HepG2 (cell line): Measurements from ENCODE around the gene MSMP. TPM values are rescaled to one million over a fixed set of nuclear protein-coding genes. Genes with fewer than 3 reads are reported as not detected.

Experiments used
- AHR ChIP-seq: IDR thresholded peaks from 2 replicates; pipeline ENCODE4 v1.6.1; 2018; ENCODE audit warnings: missing genetic modification reagents, missing compliant biosample characterization
- ARID2 ChIP-seq: sonication (generic); formaldehyde crosslinking; IDR thresholded peaks from 2 replicates; pipeline ENCODE4 v1.8.1; 2022; ENCODE audit warnings: mild to moderate bottlenecking, missing genetic modification reagents, borderline replicate concordance
- GABPB1 ChIP-seq: IDR thresholded peaks from 2 replicates; pipeline ENCODE4 v1.6.1; 2016; ENCODE audit warnings: mild to moderate bottlenecking, missing genetic modification reagents, moderate library complexity, missing compliant biosample characterization
- HMG20A ChIP-seq: IDR thresholded peaks from 2 replicates; pipeline ENCODE4 v1.6.1; 2016; ENCODE audit warnings: borderline replicate concordance
- KAT7 ChIP-seq: IDR thresholded peaks from 2 replicates; pipeline ENCODE4 v1.6.1; 2018; ENCODE audit warnings: borderline replicate concordance, missing compliant biosample characterization
- PHF20 ChIP-seq: sonication (generic); formaldehyde crosslinking; IDR thresholded peaks from 2 replicates; pipeline ENCODE4 v1.5.0; 2020; ENCODE audit warnings: mild to moderate bottlenecking, missing genetic modification reagents
- PHF5A ChIP-seq: IDR thresholded peaks from one replicate; pipeline ENCODE4 v1.6.1; 2018; ENCODE audit warnings: low read depth, missing genetic modification reagents; ENCODE audit not compliant: unreplicated experiment
- RFX1 ChIP-seq: fragments of 450-650 bp; IDR thresholded peaks from 2 replicates; pipeline ENCODE4 v1.6.1; 2017
- SNAPC2 ChIP-seq: sonication (generic); formaldehyde crosslinking; IDR thresholded peaks from 2 replicates; pipeline ENCODE4 v1.8.1; 2022; ENCODE audit warnings: mild to moderate bottlenecking, missing genetic modification reagents
- SOX5 ChIP-seq: IDR thresholded peaks from 2 replicates; pipeline ENCODE4 v1.6.1; 2016; ENCODE audit warnings: borderline replicate concordance
- SP1 ChIP-seq, 2 experiments: fragments of 450-650 bp in 1 of 2; sonication (generic) in 1 of 2; formaldehyde crosslinking in 1 of 2; IDR thresholded peaks; 2 replicates each; pipeline versions ENCODE4 v1.4.0 to v1.6.1; 2016 to 2020; ENCODE audit warnings: missing genetic modification reagents in 1 of 2
- ZNF138 ChIP-seq: sonication (generic); formaldehyde crosslinking; IDR thresholded peaks from 2 replicates; pipeline ENCODE4 v1.5.0; 2020; ENCODE audit warnings: mild to moderate bottlenecking, low read depth, missing genetic modification reagents
- ZNF256 ChIP-seq: sonication (generic); formaldehyde crosslinking; conservative IDR thresholded peaks from 2 replicates; pipeline ENCODE4 v1.4.0; 2020; ENCODE audit warnings: missing genetic modification reagents
- ZNF274 ChIP-seq: sonication (generic); formaldehyde crosslinking; IDR thresholded peaks from 2 replicates; pipeline ENCODE4 v1.5.1; 2020; ENCODE audit warnings: mild to moderate bottlenecking, missing genetic modification reagents
- ZNF383 ChIP-seq: sonication (generic); formaldehyde crosslinking; IDR thresholded peaks from 2 replicates; pipeline ENCODE4 v1.4.0; 2020; ENCODE audit warnings: missing genetic modification reagents, mild to moderate bottlenecking, borderline replicate concordance
- ZNF496 ChIP-seq: sonication (generic); formaldehyde crosslinking; IDR thresholded peaks from 2 replicates; pipeline ENCODE4 v1.8.1; 2023; ENCODE audit warnings: mild to moderate bottlenecking, moderate library complexity, missing genetic modification reagents; ENCODE audit not compliant: insufficient replicate concordance
- ZNF530 ChIP-seq: sonication (generic); formaldehyde crosslinking; IDR thresholded peaks from 2 replicates; pipeline ENCODE4 v1.5.0; 2020; ENCODE audit warnings: low read depth, mild to moderate bottlenecking, missing genetic modification reagents
- ZNF570 ChIP-seq: sonication (generic); formaldehyde crosslinking; IDR thresholded peaks from 2 replicates; pipeline ENCODE4 v1.4.0; 2020; ENCODE audit warnings: mild to moderate bottlenecking, missing genetic modification reagents, borderline replicate concordance
- ZNF577 ChIP-seq: sonication (generic); formaldehyde crosslinking; IDR thresholded peaks from 2 replicates; pipeline ENCODE4 v1.4.0; 2020; ENCODE audit warnings: mild to moderate bottlenecking, low read depth, missing genetic modification reagents, borderline replicate concordance
- polyA plus RNA-seq, 8 experiments: library from polyadenylated mRNA; depleted of rRNA in 3 of 8; stranded (reverse) in 7 of 8; unstranded in 1 of 8; fragments of >200 nt; fragmentation: Illumina TruSeq in 4 of 8; extraction: Trizol in 4 of 8; gene quantifications; 2 replicates each; pipeline versions ENCODE4 v1.2.1 to v1.2.3, GENCODE V29; 2011 to 2016; ENCODE audit warnings: low read depth in 4 of 8, missing spikeins in 1 of 8, mixed read lengths in 1 of 8; ENCODE audit not compliant: insufficient read depth in 1 of 8
- total RNA-seq, 5 experiments: library from RNA; depleted of rRNA; stranded (reverse); fragments of >200 nt; fragmentation: Illumina TruSeq; extraction: Trizol; gene quantifications; 2 replicates each; pipeline ENCODE4 v1.2.3, GENCODE V29; 2016; ENCODE audit warnings: low read depth in 1 of 5
- TF ChIP-seq, protein P1 (sequence below): sonication (generic); formaldehyde crosslinking; IDR thresholded peaks from 2 replicates; pipeline ENCODE4 v1.4.0; 2020; ENCODE audit warnings: missing genetic modification reagents
- TF ChIP-seq, protein P2 (sequence below): IDR thresholded peaks from 2 replicates; pipeline ENCODE4 v1.6.1; 2016; ENCODE audit warnings: mild to moderate bottlenecking, missing biosample characterization, missing genetic modification reagents
- TF ChIP-seq, protein P3 (sequence below): sonication (generic); formaldehyde crosslinking; conservative IDR thresholded peaks from 2 replicates; pipeline ENCODE4 v1.4.0; 2020; ENCODE audit warnings: missing genetic modification reagents
- TF ChIP-seq, protein P4 (sequence below): sonication (generic); formaldehyde crosslinking; IDR thresholded peaks from 2 replicates; pipeline ENCODE4 v1.4.0; 2020; ENCODE audit warnings: mild to moderate bottlenecking, low read depth, missing genetic modification reagents
- TF ChIP-seq, protein P5 (sequence below): conservative IDR thresholded peaks from 2 replicates; pipeline ENCODE4 v1.6.1; 2018; ENCODE audit warnings: missing genetic modification reagents

The MSMP gene
- total and polyA plus RNA-seq, 2 of the 13 experiments (the other 11 are each of a cell fraction or from before 2014, with no cell fraction given) = 0.24 to 0.46 TPM

DNA sequence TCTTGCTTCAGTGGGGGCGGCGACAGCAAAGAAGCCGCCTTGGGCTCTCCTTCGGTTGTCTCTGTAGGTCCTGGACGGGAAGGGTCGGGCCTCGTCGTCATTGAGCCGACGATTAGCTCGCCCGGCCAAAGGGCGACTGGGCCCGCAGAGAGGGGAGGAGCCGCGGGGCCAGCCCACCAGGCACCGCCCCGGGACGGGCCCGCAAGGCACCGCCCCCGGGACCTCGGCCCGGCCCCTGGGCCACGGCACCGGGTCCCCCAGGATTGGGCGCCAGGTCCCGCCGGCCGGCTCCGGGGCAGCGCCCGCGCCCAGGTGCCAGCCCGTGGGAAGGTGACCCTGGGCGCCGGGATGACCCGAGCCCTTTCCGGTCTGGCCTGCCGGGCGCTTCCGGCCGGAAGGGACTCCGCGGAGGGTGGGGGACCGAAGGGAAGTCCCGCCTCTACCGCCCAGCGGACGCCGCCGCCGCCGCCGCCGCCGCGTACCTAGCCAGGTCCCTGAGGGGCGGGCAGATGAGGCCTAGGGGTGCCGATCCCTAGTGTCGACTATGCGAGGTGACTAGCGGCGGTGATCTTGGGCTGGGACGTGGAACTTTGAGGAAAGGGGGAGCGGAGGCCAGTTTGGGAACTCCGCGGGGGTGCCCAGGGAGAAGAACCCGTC is 5.1 kb downstream of the MSMP start, which contains the start of the genes GBA2 and RGP1 (continued):
- TF ChIP-seq ZNF274 (CRISPR knock-in tag) (no peak), ZNF577 (CRISPR knock-in tag) (no peak), ZNF256 (CRISPR knock-in tag) (no peak), PHF20 (CRISPR knock-in tag) (peak; percentile 75), ZNF570 (CRISPR knock-in tag) (no peak), ZNF496 (CRISPR knock-in tag) (no peak), ZNF383 (CRISPR knock-in tag) (no peak), RFX1 (no peak), GABPB1 (CRISPR knock-in tag) (peak; percentile 96), ARID2 (CRISPR knock-in tag) (0 out of 2 replicates have a peak, but pooled peaks have one; percentile 65), AHR (CRISPR knock-in tag) (no peak), HMG20A (CRISPR knock-in tag) (no peak), SP1 (IDR thresholded peaks at IDR 0.05) (no peak), SP1 (CRISPR knock-in tag; IDR thresholded peaks at IDR 0.05) (no peak), ZNF138 (CRISPR knock-in tag) (no peak; the same call in 1 of the 2 replicates), SNAPC2 (no peak), SOX5 (CRISPR knock-in tag) (no peak), ZNF530 (CRISPR knock-in tag) (no peak), PHF5A (no peak), KAT7 (peak; percentile 25; the same call in 1 of the 2 replicates)
- TF ChIP-seq, protein P1, sequence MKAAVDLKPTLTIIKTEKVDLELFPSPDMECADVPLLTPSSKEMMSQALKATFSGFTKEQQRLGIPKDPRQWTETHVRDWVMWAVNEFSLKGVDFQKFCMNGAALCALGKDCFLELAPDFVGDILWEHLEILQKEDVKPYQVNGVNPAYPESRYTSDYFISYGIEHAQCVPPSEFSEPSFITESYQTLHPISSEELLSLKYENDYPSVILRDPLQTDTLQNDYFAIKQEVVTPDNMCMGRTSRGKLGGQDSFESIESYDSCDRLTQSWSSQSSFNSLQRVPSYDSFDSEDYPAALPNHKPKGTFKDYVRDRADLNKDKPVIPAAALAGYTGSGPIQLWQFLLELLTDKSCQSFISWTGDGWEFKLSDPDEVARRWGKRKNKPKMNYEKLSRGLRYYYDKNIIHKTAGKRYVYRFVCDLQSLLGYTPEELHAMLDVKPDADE = no peak
- TF ChIP-seq, protein P2, sequence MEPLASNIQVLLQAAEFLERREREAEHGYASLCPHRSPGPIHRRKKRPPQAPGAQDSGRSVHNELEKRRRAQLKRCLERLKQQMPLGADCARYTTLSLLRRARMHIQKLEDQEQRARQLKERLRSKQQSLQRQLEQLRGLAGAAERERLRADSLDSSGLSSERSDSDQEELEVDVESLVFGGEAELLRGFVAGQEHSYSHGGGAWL (CRISPR knock-in tag) = no peak
- TF ChIP-seq, protein P3, sequence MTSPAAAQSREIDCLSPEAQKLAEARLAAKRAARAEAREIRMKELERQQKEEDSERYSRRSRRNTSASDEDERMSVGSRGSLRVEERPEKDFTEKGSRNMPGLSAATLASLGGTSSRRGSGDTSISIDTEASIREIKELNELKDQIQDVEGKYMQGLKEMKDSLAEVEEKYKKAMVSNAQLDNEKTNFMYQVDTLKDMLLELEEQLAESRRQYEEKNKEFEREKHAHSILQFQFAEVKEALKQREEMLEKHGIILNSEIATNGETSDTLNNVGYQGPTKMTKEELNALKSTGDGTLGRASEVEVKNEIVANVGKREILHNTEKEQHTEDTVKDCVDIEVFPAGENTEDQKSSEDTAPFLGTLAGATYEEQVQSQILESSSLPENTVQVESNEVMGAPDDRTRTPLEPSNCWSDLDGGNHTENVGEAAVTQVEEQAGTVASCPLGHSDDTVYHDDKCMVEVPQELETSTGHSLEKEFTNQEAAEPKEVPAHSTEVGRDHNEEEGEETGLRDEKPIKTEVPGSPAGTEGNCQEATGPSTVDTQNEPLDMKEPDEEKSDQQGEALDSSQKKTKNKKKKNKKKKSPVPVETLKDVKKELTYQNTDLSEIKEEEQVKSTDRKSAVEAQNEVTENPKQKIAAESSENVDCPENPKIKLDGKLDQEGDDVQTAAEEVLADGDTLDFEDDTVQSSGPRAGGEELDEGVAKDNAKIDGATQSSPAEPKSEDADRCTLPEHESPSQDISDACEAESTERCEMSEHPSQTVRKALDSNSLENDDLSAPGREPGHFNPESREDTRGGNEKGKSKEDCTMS (CRISPR knock-in tag) = no peak
- TF ChIP-seq, protein P4, sequence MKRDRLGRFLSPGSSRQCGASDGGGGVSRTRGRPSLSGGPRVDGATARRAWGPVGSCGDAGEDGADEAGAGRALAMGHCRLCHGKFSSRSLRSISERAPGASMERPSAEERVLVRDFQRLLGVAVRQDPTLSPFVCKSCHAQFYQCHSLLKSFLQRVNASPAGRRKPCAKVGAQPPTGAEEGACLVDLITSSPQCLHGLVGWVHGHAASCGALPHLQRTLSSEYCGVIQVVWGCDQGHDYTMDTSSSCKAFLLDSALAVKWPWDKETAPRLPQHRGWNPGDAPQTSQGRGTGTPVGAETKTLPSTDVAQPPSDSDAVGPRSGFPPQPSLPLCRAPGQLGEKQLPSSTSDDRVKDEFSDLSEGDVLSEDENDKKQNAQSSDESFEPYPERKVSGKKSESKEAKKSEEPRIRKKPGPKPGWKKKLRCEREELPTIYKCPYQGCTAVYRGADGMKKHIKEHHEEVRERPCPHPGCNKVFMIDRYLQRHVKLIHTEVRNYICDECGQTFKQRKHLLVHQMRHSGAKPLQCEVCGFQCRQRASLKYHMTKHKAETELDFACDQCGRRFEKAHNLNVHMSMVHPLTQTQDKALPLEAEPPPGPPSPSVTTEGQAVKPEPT (CRISPR knock-in tag) = no peak; the same call in 1 of the 2 replicates
- TF ChIP-seq, protein P5, sequence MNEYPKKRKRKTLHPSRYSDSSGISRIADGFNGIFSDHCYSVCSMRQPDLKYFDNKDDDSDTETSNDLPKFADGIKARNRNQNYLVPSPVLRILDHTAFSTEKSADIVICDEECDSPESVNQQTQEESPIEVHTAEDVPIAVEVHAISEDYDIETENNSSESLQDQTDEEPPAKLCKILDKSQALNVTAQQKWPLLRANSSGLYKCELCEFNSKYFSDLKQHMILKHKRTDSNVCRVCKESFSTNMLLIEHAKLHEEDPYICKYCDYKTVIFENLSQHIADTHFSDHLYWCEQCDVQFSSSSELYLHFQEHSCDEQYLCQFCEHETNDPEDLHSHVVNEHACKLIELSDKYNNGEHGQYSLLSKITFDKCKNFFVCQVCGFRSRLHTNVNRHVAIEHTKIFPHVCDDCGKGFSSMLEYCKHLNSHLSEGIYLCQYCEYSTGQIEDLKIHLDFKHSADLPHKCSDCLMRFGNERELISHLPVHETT (CRISPR knock-in tag) = peak; percentile 99
